Mucosa of rectum (tissue), 2 donors: Measurements from ENCODE around the gene THSD7A.
"Not testable (repeated sequence)": the region's sequence is repeated elsewhere in the genome, so short reads cannot be mapped to it uniquely, and the experiment has no call there.

Experiments used
- H3K27ac ChIP-seq, 2 donors: one replicate each; pipeline ENCODE4 v1.7.0; 2013; ENCODE audit warnings: inconsistent platforms in 2 of 2, low read depth in 2 of 2, low read length in 2 of 2
- H3K27me3 ChIP-seq, 2 donors: one replicate each; pipeline ENCODE4 v1.7.0; 2013; ENCODE audit warnings: low read length in 2 of 2; ENCODE audit not compliant: control insufficient read depth in 2 of 2, insufficient read depth in 2 of 2
- H3K36me3 ChIP-seq, 2 donors: one replicate each; pipeline ENCODE4 v1.7.0; 2013; ENCODE audit warnings: low read length in 2 of 2; ENCODE audit not compliant: control insufficient read depth in 2 of 2, insufficient read depth in 2 of 2
- H3K4me1 ChIP-seq, 2 donors: one replicate each; pipeline ENCODE4 v1.7.0; 2013; ENCODE audit warnings: low read length in 2 of 2, mild to moderate bottlenecking in 1 of 2; ENCODE audit not compliant: control insufficient read depth in 2 of 2, insufficient read depth in 2 of 2
- H3K4me3 ChIP-seq, 2 donors: one replicate each; pipeline ENCODE4 v1.7.0; 2013; ENCODE audit warnings: low read length in 2 of 2
- H3K9ac ChIP-seq, 2 donors: one replicate each; pipeline ENCODE4 v1.7.0; 2013; ENCODE audit warnings: low read length in 2 of 2, low read depth in 1 of 2, mild to moderate bottlenecking in 1 of 2
- H3K9me3 ChIP-seq, 2 donors: one replicate each; pipeline ENCODE4 v1.7.0; 2013; ENCODE audit warnings: low read length in 2 of 2; ENCODE audit not compliant: control insufficient read depth in 2 of 2
- donor health status: healthy.
- donor health status: Normal muscosa, but diverticular disease.

THSD7A gene

DNA sequence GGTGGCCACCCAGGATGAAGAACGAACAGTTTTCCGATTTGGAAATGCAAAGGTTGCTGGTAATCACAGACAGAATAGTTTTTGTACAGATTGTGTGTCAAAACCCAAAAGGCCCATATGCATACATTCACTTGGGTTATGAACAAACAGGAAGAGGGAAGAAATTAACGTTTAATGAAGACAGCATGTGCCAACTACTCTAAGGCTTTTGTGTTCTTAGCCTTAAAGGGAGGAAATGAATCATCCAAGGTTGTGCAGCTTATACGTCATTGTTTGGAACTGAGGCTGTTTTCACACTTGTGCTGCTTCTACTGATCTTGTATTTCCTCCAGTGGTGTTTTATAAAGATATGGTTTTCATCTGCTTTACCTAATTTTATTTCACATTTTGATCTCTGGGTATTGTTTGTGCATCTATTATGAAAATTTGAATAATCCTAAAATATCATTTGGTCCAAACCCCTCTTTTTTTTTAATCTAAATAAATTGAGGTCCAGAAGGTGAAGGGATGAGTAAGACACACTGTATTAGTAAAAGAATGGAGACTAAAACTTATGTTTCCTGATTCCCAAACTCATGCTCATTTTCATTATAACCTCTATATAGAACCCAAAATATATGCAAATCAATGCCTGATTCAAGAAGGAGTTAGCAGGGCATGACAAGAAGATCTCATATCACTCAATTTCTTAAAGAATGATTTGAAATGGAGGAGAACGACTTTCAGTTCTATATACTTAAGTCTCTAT is 373.1 kb downstream of the THSD7A start:
- no peaks in the 10 kb centered on the region for H3K9me3 ChIP-seq
- H3K27me3 ChIP-seq: no peaks in the 10 kb centered on the region
- no peaks in the 10 kb centered on the region for H3K4me1 ChIP-seq
- H3K9ac ChIP-seq: no peak overlapping the region
- H3K4me3 ChIP-seq: no peak overlapping the region
- no peaks in the 10 kb centered on the region for H3K36me3 ChIP-seq
- H3K27ac ChIP-seq: no peak overlapping the region

DNA sequence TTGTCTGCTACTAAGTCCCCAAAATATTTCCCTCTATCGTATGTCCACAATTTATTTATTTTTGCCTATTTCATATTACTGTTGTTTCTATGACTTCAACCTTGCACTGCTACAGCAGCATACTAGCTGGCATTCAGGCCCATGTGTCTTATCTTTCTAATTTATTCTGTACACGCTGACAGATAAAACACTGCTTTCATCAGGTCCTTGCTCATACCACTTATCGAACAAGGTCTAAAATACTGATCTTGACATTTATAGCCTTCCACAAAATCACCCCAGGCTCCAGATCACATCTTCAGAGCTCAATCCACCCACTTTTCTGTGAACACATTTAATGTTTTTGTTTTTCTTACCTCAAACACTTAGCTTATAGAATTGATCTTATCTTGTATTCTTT is 374.6 kb downstream of the THSD7A start:
- no peaks in the 10 kb centered on the region for H3K27me3 ChIP-seq
- no peak overlapping the region for H3K4me3 ChIP-seq
- no peaks in the 10 kb centered on the region for H3K4me1 ChIP-seq
- H3K9ac ChIP-seq: no peak overlapping the region
- H3K9me3 ChIP-seq: no peaks in the 10 kb centered on the region
- H3K27ac ChIP-seq: no peak overlapping the region
- H3K36me3 ChIP-seq: no peaks in the 10 kb centered on the region

DNA sequence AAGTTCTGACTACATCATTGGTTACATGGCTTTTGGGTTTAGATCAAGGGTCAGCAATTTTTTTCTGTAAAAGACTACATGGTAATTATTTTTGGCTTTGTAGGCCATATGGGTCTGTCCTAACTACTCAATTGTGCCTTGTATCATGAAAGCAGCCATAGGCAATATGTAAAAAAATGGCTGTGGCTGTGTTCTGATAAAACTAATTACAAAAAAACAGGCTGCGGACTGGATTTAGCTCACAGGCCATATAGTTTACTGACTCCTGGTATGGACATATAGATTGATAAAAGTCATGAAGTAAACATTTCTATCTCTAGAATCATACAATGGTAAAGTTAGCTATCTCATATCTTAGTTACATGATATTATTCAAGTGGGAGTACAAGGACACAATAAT is 375.4 kb downstream of the THSD7A start:
- no peak overlapping the region for H3K9ac ChIP-seq
- no peaks in the 10 kb centered on the region for H3K4me1 ChIP-seq
- no peaks in the 10 kb centered on the region for H3K36me3 ChIP-seq
- no peak overlapping the region for H3K27ac ChIP-seq
- H3K9me3 ChIP-seq: no peaks in the 10 kb centered on the region
- no peaks in the 10 kb centered on the region for H3K27me3 ChIP-seq
- no peak overlapping the region for H3K4me3 ChIP-seq

DNA sequence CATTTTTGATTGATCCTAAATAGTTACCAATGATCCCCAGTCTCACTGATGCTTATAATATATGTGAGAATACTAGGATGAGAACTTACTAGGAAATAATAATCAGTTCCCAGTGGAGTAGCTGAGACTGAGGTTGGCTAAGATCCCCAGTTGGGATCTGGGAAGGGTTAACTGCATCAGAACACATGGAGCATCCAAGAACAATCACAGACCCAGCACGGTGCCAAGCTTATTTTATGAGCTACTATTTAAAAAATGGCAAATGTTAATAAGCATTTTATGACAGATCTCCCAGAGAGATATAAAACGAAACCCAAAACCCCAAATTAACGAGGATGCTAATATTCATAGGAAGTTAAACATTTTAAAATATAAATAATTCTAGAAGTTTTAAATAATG is 379.5 kb downstream of the THSD7A start:
- Histone ChIP-seq H3K4me1 (peaks cover 0 to 3% of the 10 kb centered on the region in 2 donors), H3K36me3 (no peaks in the 10 kb centered on the region), H3K9ac (no peak overlapping the region), H3K27me3 (no peaks in the 10 kb centered on the region), H3K9me3 (no peaks in the 10 kb centered on the region), H3K27ac (no peak overlapping the region), H3K4me3 (no peak overlapping the region)

DNA sequence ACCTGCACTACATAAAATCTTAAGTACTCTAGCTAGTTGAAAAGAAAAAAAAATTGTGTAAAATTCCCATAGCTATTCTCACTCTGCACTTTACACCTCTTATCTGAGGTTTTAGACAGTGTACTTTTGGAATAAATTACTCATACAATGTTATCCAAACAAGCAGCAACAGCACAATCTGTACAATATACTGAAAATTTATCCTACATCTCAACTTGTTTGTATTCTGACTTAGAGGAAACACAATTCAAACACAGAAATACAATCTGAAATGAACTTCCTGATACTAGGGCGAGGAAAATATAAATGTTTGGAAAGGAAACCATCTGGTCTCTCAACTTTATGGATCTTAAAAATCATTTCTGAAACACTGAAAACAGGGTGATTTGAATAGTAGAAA is 381.7 kb downstream of the THSD7A start:
- no peaks in the 10 kb centered on the region for H3K36me3 ChIP-seq
- H3K27me3 ChIP-seq: no peaks in the 10 kb centered on the region
- no peak overlapping the region for H3K4me3 ChIP-seq
- peaks cover 0 to 3% of the 10 kb centered on the region in 2 donors for H3K4me1 ChIP-seq
- no peak overlapping the region for H3K27ac ChIP-seq
- H3K9me3 ChIP-seq: no peaks in the 10 kb centered on the region
- H3K9ac ChIP-seq: no peak overlapping the region

DNA sequence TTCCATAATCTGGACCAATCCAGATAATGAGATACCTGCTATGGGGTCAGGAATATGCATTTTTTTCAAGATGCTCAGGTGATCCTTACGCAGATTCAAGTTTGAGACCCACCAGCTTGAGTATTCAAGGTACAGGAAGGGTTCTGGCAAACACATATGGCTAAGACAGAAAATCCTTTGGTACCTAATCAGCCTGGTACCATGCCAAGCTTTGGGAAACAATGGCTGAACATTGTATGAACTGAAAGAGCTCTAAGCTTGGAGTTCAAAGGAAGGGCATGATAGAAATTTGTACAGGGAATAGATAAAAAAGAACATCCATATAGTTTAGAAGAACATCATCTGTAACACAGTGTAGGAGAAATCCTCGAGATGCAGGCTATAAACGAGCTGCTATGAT is 382.7 kb downstream of the THSD7A start:
- no peaks in the 10 kb centered on the region for H3K9me3 ChIP-seq
- no peak overlapping the region for H3K27ac ChIP-seq
- no peaks in the 10 kb centered on the region for H3K36me3 ChIP-seq
- H3K4me3 ChIP-seq: no peak overlapping the region
- H3K27me3 ChIP-seq: no peaks in the 10 kb centered on the region
- peaks cover 0 to 3% of the 10 kb centered on the region in 2 donors for H3K4me1 ChIP-seq
- no peak overlapping the region for H3K9ac ChIP-seq

DNA sequence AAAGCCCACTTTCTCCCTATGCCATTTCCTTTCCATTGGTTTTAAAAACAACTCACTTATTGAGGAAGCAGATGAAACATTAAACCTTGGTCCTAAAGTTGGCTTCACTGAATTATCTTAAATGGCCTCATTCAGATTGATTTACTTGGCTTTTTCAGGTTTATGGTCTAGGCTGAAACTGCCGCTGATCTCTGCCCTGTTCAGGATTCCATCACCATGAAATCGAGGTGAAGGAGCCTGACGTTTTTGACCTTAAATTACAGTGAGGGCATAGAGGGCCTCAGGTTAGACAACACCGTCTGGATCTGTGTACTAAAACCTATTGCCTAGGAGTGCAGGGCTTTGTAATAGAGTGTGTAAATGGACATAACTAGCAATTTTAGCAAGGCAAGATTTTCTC is 383.7 kb downstream of the THSD7A start:
- Histone ChIP-seq H3K4me3 (no peak overlapping the region), H3K9me3 (no peaks in the 10 kb centered on the region), H3K36me3 (no peaks in the 10 kb centered on the region), H3K4me1 (peaks cover 0 to 3% of the 10 kb centered on the region in 2 donors), H3K9ac (no peak overlapping the region), H3K27ac (no peak overlapping the region), H3K27me3 (no peaks in the 10 kb centered on the region)

DNA sequence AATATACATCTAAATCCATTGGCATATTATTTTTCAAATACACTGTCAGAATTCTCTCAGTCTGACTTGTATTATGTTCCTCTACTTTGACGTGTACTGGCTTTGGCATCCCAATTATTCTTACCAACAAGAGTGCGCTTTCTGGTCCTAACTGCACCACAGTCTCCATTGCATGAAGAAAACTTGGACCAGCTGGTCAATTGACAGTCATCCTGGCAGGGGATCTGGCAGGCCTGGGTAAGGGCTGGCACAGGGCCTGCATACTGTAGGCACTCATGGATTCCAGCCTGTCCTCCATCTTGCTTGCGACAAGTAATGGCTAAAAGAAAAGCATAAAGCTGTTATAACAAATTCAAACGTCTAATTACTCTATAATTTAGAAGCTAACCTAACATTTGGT is 384.9 kb downstream of the THSD7A start:
- peaks cover 0 to 3% of the 10 kb centered on the region in 2 donors for H3K4me1 ChIP-seq

DNA sequence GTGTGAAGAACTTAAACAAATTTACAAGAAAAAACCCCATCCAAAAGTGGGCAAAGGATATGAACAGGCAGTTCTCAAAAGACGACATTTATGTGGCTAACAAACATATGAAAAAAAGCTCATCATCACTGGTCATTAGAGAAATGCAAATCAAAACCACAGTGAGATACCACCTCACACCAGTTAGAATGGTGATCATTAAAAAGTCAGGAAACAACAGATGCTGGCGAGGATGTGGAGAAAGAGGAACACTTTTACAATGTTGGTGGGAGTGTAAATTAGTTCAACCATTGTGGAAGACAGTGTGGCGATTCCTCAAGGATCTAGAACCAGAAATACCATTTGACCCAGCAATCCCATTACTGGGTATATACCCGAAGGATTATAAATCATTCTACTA is 388.1 kb downstream of the THSD7A start:
- H3K9ac ChIP-seq, H3K36me3 ChIP-seq, H3K9me3 ChIP-seq, H3K27me3 ChIP-seq, H3K4me3 ChIP-seq, H3K4me1 ChIP-seq, H3K27ac ChIP-seq: not testable (repeated sequence)

More for the DNA sequence above, 384.9 kb downstream of the THSD7A start:
- Histone ChIP-seq H3K9me3 (no peaks in the 10 kb centered on the region), H3K27me3 (no peaks in the 10 kb centered on the region), H3K27ac (no peak overlapping the region), H3K36me3 (no peaks in the 10 kb centered on the region), H3K9ac (no peak overlapping the region), H3K4me3 (no peak overlapping the region)

DNA sequence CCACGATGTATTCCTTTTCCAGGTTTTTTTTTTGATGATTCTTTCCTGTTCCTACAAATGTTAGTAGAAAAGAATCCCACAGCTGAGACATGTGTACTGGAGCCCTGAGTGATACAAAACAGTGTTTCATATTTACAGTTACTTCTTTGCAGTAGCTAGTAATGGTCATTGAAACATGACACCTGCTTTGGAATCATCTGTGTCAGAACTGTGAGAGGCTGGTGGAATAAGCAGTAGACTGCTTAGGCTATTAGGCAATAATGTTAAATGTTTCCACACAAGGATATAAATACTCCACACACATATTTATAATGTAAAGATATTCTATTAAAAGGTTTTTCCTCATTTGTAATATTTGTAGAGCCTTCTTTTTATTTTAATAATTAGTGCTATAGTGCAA is 394.0 kb downstream of the THSD7A start:
- Histone ChIP-seq H3K9me3 (no peaks in the 10 kb centered on the region), H3K9ac (no peak overlapping the region), H3K27me3 (no peaks in the 10 kb centered on the region), H3K4me1 (no peaks in the 10 kb centered on the region), H3K27ac (no peak overlapping the region), H3K36me3 (no peaks in the 10 kb centered on the region), H3K4me3 (no peak overlapping the region)
